Smooth muscle cell (in vitro differentiated cells): ENCODE measurements around the gene ZNF865. TPM values are rescaled to one million over a fixed set of nuclear protein-coding genes. Genes with fewer than 3 reads are reported as not detected.
A peak's percentile ranks its signal among the peaks of the same experiment; 100 is the strongest.

Experiments used
- DNase-seq: peaks from one replicate; lab custom pipeline; 2025; ENCODE audit not compliant: unreplicated experiment; lab: John Stamatoyannopoulos, UW
- H2AFZ ChIP-seq: fragments of 200-600 bp; sonication (generic); 2 replicates; pipeline ENCODE4 v1.6.0; 2016; ENCODE audit warnings: antibody characterized with exemption, low read depth, mild to moderate bottlenecking
- H3F3A ChIP-seq: fragments of 200-600 bp; sonication (generic); 2 replicates; pipeline ENCODE4 v1.6.0; 2017; ENCODE audit warnings: antibody characterized with exemption, low read depth
- H3K27ac ChIP-seq: fragments of 200-600 bp; sonication (generic); 2 replicates; pipeline ENCODE4 v1.5.1; 2016; ENCODE audit warnings: low read depth, mild to moderate bottlenecking
- H3K27me3 ChIP-seq: fragments of 200-600 bp; sonication (generic); 2 replicates; pipeline ENCODE4 v1.6.1; 2016; ENCODE audit warnings: low read depth, mild to moderate bottlenecking
- H3K36me3 ChIP-seq: fragments of 200-600 bp; sonication (generic); 2 replicates; pipeline ENCODE4 v1.5.1; 2016; ENCODE audit warnings: low read depth
- H3K4me1 ChIP-seq: fragments of 200-600 bp; sonication (generic); 2 replicates; pipeline ENCODE4 v1.5.1; 2016; ENCODE audit warnings: low read depth
- H3K4me2 ChIP-seq: fragments of 200-600 bp; sonication (generic); 2 replicates; pipeline ENCODE4 v1.6.0; 2016; ENCODE audit warnings: mild to moderate bottlenecking
- H3K4me3 ChIP-seq: fragments of 200-600 bp; sonication (generic); 2 replicates; pipeline ENCODE4 v1.5.1; 2016; ENCODE audit warnings: mild to moderate bottlenecking
- H3K79me2 ChIP-seq: fragments of 200-600 bp; sonication (generic); 2 replicates; pipeline ENCODE4 v1.6.0; 2016; ENCODE audit warnings: low read depth, mild to moderate bottlenecking
- H3K9ac ChIP-seq: fragments of 200-600 bp; sonication (generic); 2 replicates; pipeline ENCODE4 v1.6.0; 2016; ENCODE audit warnings: low read depth
- H3K9me3 ChIP-seq: fragments of 200-600 bp; sonication (generic); replicated peaks from 2 replicates; pipeline ENCODE4 v1.5.1; 2016; ENCODE audit warnings: low read depth
- H4K20me1 ChIP-seq: fragments of 200-600 bp; sonication (generic); 2 replicates; pipeline ENCODE4 v1.6.0; 2016; ENCODE audit warnings: low read depth
- CTCF ChIP-seq: fragments of 200-600 bp; sonication (generic); IDR thresholded peaks from 2 replicates; pipeline ENCODE4 v1.5.1; 2017; ENCODE audit warnings: borderline replicate concordance, mild to moderate bottlenecking, antibody characterized with exemption; ENCODE audit not compliant: insufficient read depth, poor library complexity, severe bottlenecking
- WGBS: methylation state at CpG from one replicate; pipeline ENCODE4 v1.1.7; 2016; ENCODE audit warnings: low lambda C conversion rate; 5-methylcytosine and 5-hydroxymethylcytosine counted together
- polyA plus RNA-seq: library from polyadenylated mRNA; unstranded; fragments of >200 nt; fragmentation: Nextera tagmentation; extraction: Ambion mirVana; gene quantifications from 2 replicates; pipeline ENCODE4 v1.2.1, GENCODE V29; 2016
- total RNA-seq: library from RNA; depleted of rRNA; stranded (reverse); fragments of >200 nt; gene quantifications from 2 replicates; pipeline ENCODE4 v1.2.3, GENCODE V29; 2014

The ZNF865 gene
- total and polyA plus RNA-seq, 2 experiments from 2014 or later: 1.2 to 3.8 TPM

- Histone ChIP-seq H3K4me1 (no peaks in the 10 kb centered on the region), H3F3A (no peaks in the 10 kb centered on the region), H2AFZ (no peak overlapping the region), H3K9me3 (no peaks in the 10 kb centered on the region), H3K9ac (no peak overlapping the region), H3K79me2 (peaks cover 13% of the 10 kb centered on the region), H3K27ac (no peak overlapping the region), H3K36me3 (no peaks in the 10 kb centered on the region), H3K4me3 (no peak overlapping the region), H4K20me1 (no peaks in the 10 kb centered on the region), H3K4me2 (no peak overlapping the region), H3K27me3 (no peaks in the 10 kb centered on the region)
- WGBS: 98% methylated on average over 68 of the region's 83 CpGs
- DNase-seq: no peak
- no peak for TF ChIP-seq CTCF
These were observed 27.3 kb upstream of the ZNF865 start for GRCh38 chr19:55578031-55578760.

GRCh38 chr19:55578761-55579747, 26.4 kb upstream of the ZNF865 start:
- no peak overlapping the region for H2AFZ ChIP-seq
- H3F3A ChIP-seq: no peaks in the 10 kb centered on the region
- peak overlapping the region; percentile 91 for H3K9ac ChIP-seq
- H3K36me3 ChIP-seq: no peaks in the 10 kb centered on the region
- H3K4me2 ChIP-seq: peak overlapping the region; percentile 92
- no peak for TF ChIP-seq CTCF
- H3K27ac ChIP-seq: no peak overlapping the region
- WGBS: 97% methylated on average over 80 of the region's 90 CpGs
- no peaks in the 10 kb centered on the region for H3K9me3 ChIP-seq
- H3K79me2 ChIP-seq: peaks cover 13% of the 10 kb centered on the region
- no peaks in the 10 kb centered on the region for H3K4me1 ChIP-seq
- no peak for DNase-seq
- H3K4me3 ChIP-seq: peak overlapping the region; percentile 96
- no peaks in the 10 kb centered on the region for H4K20me1 ChIP-seq
- no peaks in the 10 kb centered on the region for H3K27me3 ChIP-seq

- H4K20me1 ChIP-seq: no peaks in the 10 kb centered on the region
These were observed 25.5 kb upstream of the ZNF865 start for GRCh38 chr19:55579766-55580621.

More at GRCh38 chr19:55579766-55580621, 25.5 kb upstream of the ZNF865 start:
- Histone ChIP-seq H3K9me3 (no peaks in the 10 kb centered on the region), H3K36me3 (no peaks in the 10 kb centered on the region), H3K27me3 (no peaks in the 10 kb centered on the region), H2AFZ (no peak overlapping the region), H3K79me2 (peaks cover 13% of the 10 kb centered on the region), H3K9ac (peak overlapping the region; percentile 91), H3K4me2 (peak overlapping the region; percentile 92), H3K4me3 (peak overlapping the region; percentile 96), H3K4me1 (no peaks in the 10 kb centered on the region), H3K27ac (peak overlapping the region; percentile 68), H3F3A (peaks cover 5% of the 10 kb centered on the region)
- DNase-seq: no peak
- WGBS: 19% methylated on average over 15 of the region's 20 CpGs
- TF ChIP-seq CTCF: no peak
